ENCODE results near the gene LRRC75B.
"Not testable (repeated sequence)": the region's sequence is repeated elsewhere in the genome, so short reads cannot be mapped to it uniquely, and the experiment has no call there.

DNA sequence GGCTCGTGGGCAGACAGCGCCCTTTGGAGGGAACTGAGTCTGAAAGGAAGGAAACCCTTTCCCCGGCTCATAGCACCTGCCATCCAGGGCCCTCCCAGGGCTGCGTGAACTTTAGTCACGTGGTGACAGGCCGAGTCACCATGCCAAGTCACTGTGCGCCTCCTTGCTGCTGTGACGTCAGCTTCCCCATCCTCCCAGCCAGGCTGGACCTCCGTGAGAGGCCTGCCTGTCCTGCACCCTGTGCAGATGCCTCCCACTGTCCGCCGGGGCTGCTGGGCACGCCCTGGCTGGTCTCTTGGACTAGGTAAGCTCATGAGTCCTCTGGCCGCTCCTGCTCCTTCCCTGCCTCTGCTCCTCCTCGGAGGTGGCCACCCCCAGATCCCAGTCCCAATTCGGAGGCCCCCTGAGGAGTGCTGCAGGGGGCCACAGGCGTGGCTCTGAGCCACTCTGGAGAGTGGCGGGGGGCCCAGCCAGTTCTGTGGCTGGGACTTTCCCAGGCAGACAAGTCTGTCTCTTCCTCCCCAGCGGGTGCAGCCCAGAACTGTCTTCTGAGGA, 14.6 kb upstream of the LRRC75B start:
- TF ChIP-seq ZBTB44 (tag by site-specific recombination; IDR thresholded peaks at IDR 0.05); ZNF10 (tag by site-specific recombination; IDR thresholded peaks at IDR 0.05); ZNF24 (tag by site-specific recombination; IDR thresholded peaks at IDR 0.05); MZF1 (tag by site-specific recombination; IDR thresholded peaks at IDR 0.05; ENCODE audit: borderline replicate concordance); ZNF121 (tag by site-specific recombination; IDR thresholded peaks at IDR 0.05); REST (tag by site-specific recombination; IDR thresholded peaks at IDR 0.05); ZBTB11 (tag by site-specific recombination; conservative IDR thresholded peaks at IDR 0.05; ENCODE audit: low read depth): not testable (repeated sequence)
- TF ChIP-seq, protein P1, sequence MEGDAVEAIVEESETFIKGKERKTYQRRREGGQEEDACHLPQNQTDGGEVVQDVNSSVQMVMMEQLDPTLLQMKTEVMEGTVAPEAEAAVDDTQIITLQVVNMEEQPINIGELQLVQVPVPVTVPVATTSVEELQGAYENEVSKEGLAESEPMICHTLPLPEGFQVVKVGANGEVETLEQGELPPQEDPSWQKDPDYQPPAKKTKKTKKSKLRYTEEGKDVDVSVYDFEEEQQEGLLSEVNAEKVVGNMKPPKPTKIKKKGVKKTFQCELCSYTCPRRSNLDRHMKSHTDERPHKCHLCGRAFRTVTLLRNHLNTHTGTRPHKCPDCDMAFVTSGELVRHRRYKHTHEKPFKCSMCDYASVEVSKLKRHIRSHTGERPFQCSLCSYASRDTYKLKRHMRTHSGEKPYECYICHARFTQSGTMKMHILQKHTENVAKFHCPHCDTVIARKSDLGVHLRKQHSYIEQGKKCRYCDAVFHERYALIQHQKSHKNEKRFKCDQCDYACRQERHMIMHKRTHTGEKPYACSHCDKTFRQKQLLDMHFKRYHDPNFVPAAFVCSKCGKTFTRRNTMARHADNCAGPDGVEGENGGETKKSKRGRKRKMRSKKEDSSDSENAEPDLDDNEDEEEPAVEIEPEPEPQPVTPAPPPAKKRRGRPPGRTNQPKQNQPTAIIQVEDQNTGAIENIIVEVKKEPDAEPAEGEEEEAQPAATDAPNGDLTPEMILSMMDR (tag by site-specific recombination; IDR thresholded peaks at IDR 0.05): not testable (repeated sequence)

Measured in HEK293 (cell line).